Measurements from ENCODE around the gene ZNF362. TPM values are rescaled to one million over a fixed set of nuclear protein-coding genes. Genes with fewer than 3 reads are reported as not detected.

Gene ZNF362
- total RNA-seq, 2 experiments from 2014 or later: 10.2 to 11.7 TPM

GRCh38 chr1:33314416-33314815 is 58.1 kb downstream of the ZNF362 start:
- ATAC-seq (no peak), DNase-seq (no peak)
- H3K4me3 Mint-ChIP-seq: no peak overlapping the region
- H3K27me3 Mint-ChIP-seq: peaks cover 2% of the 10 kb centered on the region
- ChIA-PET CTCF (interaction anchor here (3.5 kb wide), 1 partner anchor 18 kb away, joined by 16 read pairs; no protein-coding TSS in a partner anchor), POLR2A (no interaction called here)
- H3K36me3 Mint-ChIP-seq (ENCODE audit: low read depth): no peaks in the 10 kb centered on the region
- no peaks in the 10 kb centered on the region for H3K9me3 Mint-ChIP-seq (ENCODE audit: low read depth)
- intact Hi-C loops (cut with DNase I, micrococcal nuclease): no loop called here
- peaks cover 3% of the 10 kb centered on the region for H3K4me1 Mint-ChIP-seq
- H3K27ac Mint-ChIP-seq: no peak overlapping the region

- H3K4me1 Mint-ChIP-seq: peaks cover 3% of the 10 kb centered on the region
- no peak overlapping the region for H3K4me3 Mint-ChIP-seq
- H3K9me3 Mint-ChIP-seq (ENCODE audit: low read depth): no peaks in the 10 kb centered on the region
- peaks cover 2% of the 10 kb centered on the region for H3K27me3 Mint-ChIP-seq
- H3K36me3 Mint-ChIP-seq (ENCODE audit: low read depth): no peaks in the 10 kb centered on the region
- CTCF ChIA-PET: no interaction called here
- DNase-seq: no peak
- no peak overlapping the region for H3K27ac Mint-ChIP-seq
- ATAC-seq: no peak
- intact Hi-C loops (cut with DNase I, micrococcal nuclease): no loop called here
- POLR2A ChIA-PET: no interaction called here
These were observed 60.3 kb downstream of the ZNF362 start for GRCh38 chr1:33316601-33317000.

GRCh38 chr1:33317354-33317753 is 61.1 kb downstream of the ZNF362 start:
- DNase-seq (no peak), ATAC-seq (no peak)
- Mint-ChIP-seq H3K36me3 (ENCODE audit: low read depth) (no peaks in the 10 kb centered on the region), H3K27ac (no peak overlapping the region), H3K9me3 (ENCODE audit: low read depth) (no peaks in the 10 kb centered on the region), H3K27me3 (peaks cover 2% of the 10 kb centered on the region), H3K4me1 (peaks cover 3% of the 10 kb centered on the region), H3K4me3 (no peak overlapping the region)
- intact Hi-C loops (cut with DNase I, micrococcal nuclease): no loop called here
- CTCF ChIA-PET: no interaction called here
- POLR2A ChIA-PET: no interaction called here

- Mint-ChIP-seq H3K9me3 (ENCODE audit: low read depth) (no peaks in the 10 kb centered on the region), H3K36me3 (ENCODE audit: low read depth) (no peaks in the 10 kb centered on the region)
- POLR2A ChIA-PET: no interaction called here
These were observed 61.7 kb downstream of the ZNF362 start for GRCh38 chr1:33317946-33318345.

GRCh38 chr1:33319186-33319948 is 63.1 kb downstream of the ZNF362 start:
- H3K27ac Mint-ChIP-seq: no peak overlapping the region
- peaks cover 2% of the 10 kb centered on the region for H3K27me3 Mint-ChIP-seq
- no peak overlapping the region for H3K4me3 Mint-ChIP-seq
- intact Hi-C loops (cut with DNase I, micrococcal nuclease): no loop called here
- H3K9me3 Mint-ChIP-seq (ENCODE audit: low read depth): no peaks in the 10 kb centered on the region
- POLR2A ChIA-PET: interaction anchor here (0.6 to 0.7 kb wide), 2 partner anchors 24 to 193 kb away, joined by 3 to 4 read pairs; no protein-coding TSS in a partner anchor
- H3K4me1 Mint-ChIP-seq: peaks cover 3% of the 10 kb centered on the region
- peaks cover 3% of the 10 kb centered on the region for H3K36me3 Mint-ChIP-seq (ENCODE audit: low read depth)
- CTCF ChIA-PET: interaction anchor here (0.6 kb wide), 1 partner anchor 189 kb away, joined by 3 read pairs; no protein-coding TSS in a partner anchor
- no peak for DNase-seq
- ATAC-seq: no peak

More at GRCh38 chr1:33317946-33318345, 61.7 kb downstream of the ZNF362 start:
- ATAC-seq: no peak
- intact Hi-C loops (cut with DNase I, micrococcal nuclease): no loop called here
- Mint-ChIP-seq H3K4me1 (peaks cover 3% of the 10 kb centered on the region), H3K4me3 (no peak overlapping the region), H3K27ac (no peak overlapping the region), H3K27me3 (peaks cover 2% of the 10 kb centered on the region)
- CTCF ChIA-PET: no interaction called here
- DNase-seq: no peak

- POLR2A ChIA-PET: interaction anchor here (0.6 to 0.7 kb wide), 2 partner anchors 24 to 193 kb away, joined by 3 to 4 read pairs; no protein-coding TSS in a partner anchor
These were observed 63.8 kb downstream of the ZNF362 start for GRCh38 chr1:33319949-33320618.

GRCh38 chr1:33320619-33321165 is 64.4 kb downstream of the ZNF362 start, which contains the start of gene A3GALT2:
Gene A3GALT2 (minus strand): TSS chr1:33321098. CDS start chr1:33321098, 0 bp downstream.
- H3K9me3 Mint-ChIP-seq (ENCODE audit: low read depth): no peaks in the 10 kb centered on the region
- ATAC-seq (no peak), DNase-seq (no peak)
- ChIA-PET CTCF (interaction anchor here (0.6 to 1.2 kb wide), 4 partner anchors 25 to 83 kb away, joined by 3 to 6 read pairs (median 3); no protein-coding TSS in a partner anchor), POLR2A (no interaction called here)
- H3K4me3 Mint-ChIP-seq: no peak within 1 kb of the TSS
- H3K4me1 Mint-ChIP-seq: no peaks in the 10 kb centered on the region
- intact Hi-C loops (cut with DNase I, micrococcal nuclease): no loop called here
- H3K27me3 Mint-ChIP-seq: no peaks in the 10 kb centered on the region
- H3K36me3 Mint-ChIP-seq (ENCODE audit: low read depth): peaks cover 11% of the 10 kb centered on the region
- H3K27ac Mint-ChIP-seq: no peak within 1 kb of the TSS

More at GRCh38 chr1:33319949-33320618, 63.8 kb downstream of the ZNF362 start:
- H3K4me1 Mint-ChIP-seq: peaks cover 3% of the 10 kb centered on the region
- no peak for DNase-seq
- intact Hi-C loops (cut with DNase I, micrococcal nuclease): no loop called here
- H3K27ac Mint-ChIP-seq: no peak overlapping the region
- ATAC-seq: no peak
- H3K36me3 Mint-ChIP-seq (ENCODE audit: low read depth): peaks cover 7% of the 10 kb centered on the region
- H3K4me3 Mint-ChIP-seq: no peak overlapping the region
- H3K27me3 Mint-ChIP-seq: no peaks in the 10 kb centered on the region
- H3K9me3 Mint-ChIP-seq (ENCODE audit: low read depth): no peaks in the 10 kb centered on the region
- CTCF ChIA-PET: interaction anchor here (0.6 to 1.2 kb wide), 4 partner anchors 24 to 188 kb away, joined by 3 to 6 read pairs (median 3); no protein-coding TSS in a partner anchor

- Mint-ChIP-seq H3K9me3 (ENCODE audit: low read depth) (no peaks in the 10 kb centered on the region), H3K27ac (no peak overlapping the region), H3K4me1 (no peaks in the 10 kb centered on the region), H3K4me3 (no peak overlapping the region), H3K27me3 (no peaks in the 10 kb centered on the region), H3K36me3 (ENCODE audit: low read depth) (peaks cover 16% of the 10 kb centered on the region)
- intact Hi-C loops (cut with DNase I, micrococcal nuclease): no loop called here
- POLR2A ChIA-PET: no interaction called here
- CTCF ChIA-PET: interaction anchor here (0.6 to 1.2 kb wide), 4 partner anchors 25 to 83 kb away, joined by 3 to 6 read pairs (median 3); no protein-coding TSS in a partner anchor
- DNase-seq (no peak), ATAC-seq (no peak)
These were observed 64.9 kb downstream of the ZNF362 start for GRCh38 chr1:33321178-33321577.

GRCh38 chr1:33322109-33322508 is 65.8 kb downstream of the ZNF362 start:
- H3K36me3 Mint-ChIP-seq (ENCODE audit: low read depth): peaks cover 16% of the 10 kb centered on the region
- no peak overlapping the region for H3K27ac Mint-ChIP-seq
- DNase-seq (no peak), ATAC-seq (no peak)
- H3K27me3 Mint-ChIP-seq: no peaks in the 10 kb centered on the region
- CTCF ChIA-PET: no interaction called here
- POLR2A ChIA-PET: no interaction called here
- intact Hi-C loops (cut with DNase I, micrococcal nuclease): no loop called here
- H3K9me3 Mint-ChIP-seq (ENCODE audit: low read depth): no peaks in the 10 kb centered on the region
- H3K4me1 Mint-ChIP-seq: no peaks in the 10 kb centered on the region
- H3K4me3 Mint-ChIP-seq: no peak overlapping the region

- intact Hi-C loops (cut with DNase I, micrococcal nuclease): no loop called here
- ChIA-PET POLR2A (no interaction called here), CTCF (interaction anchor here (0.7 to 0.9 kb wide), 2 partner anchors 27 to 151 kb away, joined by 3 read pairs; no protein-coding TSS in a partner anchor)
- H3K27ac Mint-ChIP-seq: no peak overlapping the region
- no peaks in the 10 kb centered on the region for H3K4me1 Mint-ChIP-seq
- no peak for DNase-seq
- no peaks in the 10 kb centered on the region for H3K9me3 Mint-ChIP-seq (ENCODE audit: low read depth)
- no peak overlapping the region for H3K4me3 Mint-ChIP-seq
- no peak for ATAC-seq
- no peaks in the 10 kb centered on the region for H3K27me3 Mint-ChIP-seq
- peaks cover 16% of the 10 kb centered on the region for H3K36me3 Mint-ChIP-seq (ENCODE audit: low read depth)
These were observed 66.7 kb downstream of the ZNF362 start for GRCh38 chr1:33322870-33323585.
